K562 (cell line): ENCODE measurements around the gene CENPP. TPM values are rescaled to one million over a fixed set of nuclear protein-coding genes. Genes with fewer than 3 reads are reported as not detected.
A peak's percentile ranks its signal among the peaks of the same experiment; 100 is the strongest.

Experiments used
- ATAC-seq: fragments of 200-7000 bp; cut with Tn5 transposase; 3 replicates; pipeline ENCODE4 v1.9.1; 2020; ENCODE audit warnings: moderate library complexity
- BruUV-seq: library from RNA; stranded (reverse); fragments of 400-500 nt; replicated peaks from 2 replicates; lab custom pipeline; 2021; lab: Mats Ljungman, UMichigan
- CTCF ChIA-PET: fragments of 300-600 bp; formaldehyde crosslinking; extraction: SDS; loops from one replicate; lab custom pipeline; 2021; ENCODE audit warnings: low intra/inter-chr PET ratio; lab: Yijun Ruan, JAX
- POLR2A ChIA-PET: fragments of 300-600, 350-650 bp; sonication (Branson Sonifier 250); formaldehyde crosslinking; extraction: SDS; loops from one replicate; lab custom pipeline; 2021; ENCODE audit warnings: antibody characterized with exemption, inconsistent platforms; lab: Yijun Ruan, JAX
- DNase-seq, 4 experiments: peaks; one replicate each; pipeline versions ENCODE4 v3.0.0 to v3.0.0-alpha.2; 2011 to 2018; ENCODE audit warnings: low spot score in 3 of 4, mixed read lengths in 3 of 4; ENCODE audit errors: extremely low read depth in 1 of 4
- FAIRE-seq: peaks from 2 replicates; lab custom pipeline; 2011; peaks lifted over from hg19 to GRCh38; lab: Jason Lieb, UNC
- H2AFZ ChIP-seq: 2 replicates; pipeline ENCODE4 v1.6.0; 2011; ENCODE audit warnings: low read depth, low read length, control low read depth, inconsistent platforms
- H3K27ac ChIP-seq: fragments of 200-600 bp; 3 replicates; pipeline ENCODE4 v1.8.0; 2011; ENCODE audit warnings: low read depth, mild to moderate bottlenecking, control low read depth, inconsistent platforms, low read length, moderate library complexity, mixed read lengths; ENCODE audit errors: extremely low read depth
- H3K27me3 ChIP-seq, 2 experiments: fragments of 300-600 bp in 1 of 2; 2 replicates in 1 of 2; 3 replicates in 1 of 2; pipeline versions ENCODE4 v1.6.0 to v1.8.0; 2011; ENCODE audit warnings: inconsistent platforms in 2 of 2, low read length in 2 of 2, mild to moderate bottlenecking in 1 of 2, mixed read lengths in 1 of 2, moderate library complexity in 1 of 2; ENCODE audit not compliant: control insufficient read depth in 2 of 2, insufficient read depth in 2 of 2
- H3K36me3 ChIP-seq: fragments of 300-600 bp; 3 replicates; pipeline ENCODE4 v1.8.0; 2011; ENCODE audit warnings: mild to moderate bottlenecking, low read length, inconsistent platforms; ENCODE audit not compliant: control insufficient read depth, insufficient read depth
- H3K4me1 ChIP-seq, 2 experiments: fragments of 200-600 bp in 1 of 2; replicated peaks in 1 of 2; 2 replicates in 1 of 2; 3 replicates in 1 of 2; pipeline versions ENCODE4 v1.5.1 to v1.8.0; 2011; ENCODE audit warnings: inconsistent platforms in 2 of 2, low read length in 2 of 2, mild to moderate bottlenecking in 1 of 2, mixed read lengths in 1 of 2, moderate library complexity in 1 of 2; ENCODE audit not compliant: control insufficient read depth in 2 of 2, insufficient read depth in 2 of 2
- H3K4me2 ChIP-seq: 2 replicates; pipeline ENCODE4 v1.6.1; 2011; ENCODE audit warnings: low read length, control low read depth, inconsistent platforms, mixed read lengths; ENCODE audit not compliant: insufficient read depth
- H3K4me3 ChIP-seq: fragments of 200-600 bp; sonication (generic), shearing (Covaris generic); 2 replicates; pipeline ENCODE4 v1.5.1; 2016; ENCODE audit warnings: control low read depth, inconsistent platforms
- H3K79me2 ChIP-seq: fragments of 200-600 bp; 3 replicates; pipeline ENCODE4 v1.8.0; 2011; ENCODE audit warnings: low read length, inconsistent platforms; ENCODE audit not compliant: control insufficient read depth, insufficient read depth
- H3K9ac ChIP-seq, 2 experiments: 2 replicates each; pipeline versions ENCODE4 v1.6.0 to v1.6.1; 2011; ENCODE audit warnings: low read depth in 2 of 2, low read length in 2 of 2, control low read depth in 1 of 2, inconsistent platforms in 1 of 2, mild to moderate bottlenecking in 1 of 2, mixed read lengths in 1 of 2; ENCODE audit not compliant: insufficient read depth in 1 of 2
- H3K9me1 ChIP-seq: one replicate; pipeline ENCODE4 v1.6.0; 2011; ENCODE audit warnings: inconsistent platforms, mild to moderate bottlenecking, low read length, moderate library complexity; ENCODE audit not compliant: control insufficient read depth, insufficient read depth
- H3K9me3 ChIP-seq: replicated peaks from 2 replicates; pipeline ENCODE4 v1.5.1; 2011; ENCODE audit warnings: low read depth, low read length, inconsistent platforms; ENCODE audit not compliant: control insufficient read depth, insufficient read depth
- H4K20me1 ChIP-seq: replicated peaks from 2 replicates; pipeline ENCODE4 v1.6.1; 2011; ENCODE audit warnings: low read length, inconsistent platforms, mixed read lengths; ENCODE audit not compliant: control insufficient read depth, insufficient read depth
- CBFA2T3 ChIP-seq: fragments of 450-650 bp; IDR thresholded peaks from 2 replicates; pipeline ENCODE4 v1.6.1; 2017
- DDX20 ChIP-seq: fragments of 450-650 bp; IDR thresholded peaks from 2 replicates; pipeline ENCODE4 v1.6.1; 2016; ENCODE audit warnings: missing genetic modification characterization, low read depth, mild to moderate bottlenecking, missing compliant biosample characterization, moderate library complexity
- HDAC6 ChIP-seq: IDR thresholded peaks from 2 replicates; pipeline ENCODE4 v1.6.1; 2012; ENCODE audit warnings: low read depth, mild to moderate bottlenecking, control low read depth, inconsistent platforms, low read length, moderate library complexity
- MAFF ChIP-seq: IDR thresholded peaks from 2 replicates; pipeline ENCODE4 v1.6.1; 2012; ENCODE audit warnings: low read length, improper control_type of control experiment
- SAP30 ChIP-seq: fragments of 200-600 bp; sonication (generic); IDR thresholded peaks from 2 replicates; pipeline ENCODE4 v1.6.1; 2012; ENCODE audit warnings: borderline replicate concordance, low read depth, mild to moderate bottlenecking, moderate library complexity, low read length, control low read depth, inconsistent platforms; ENCODE audit not compliant: insufficient read depth, poor library complexity, severe bottlenecking
- TARDBP ChIP-seq: fragments of 450-650 bp; IDR thresholded peaks from 2 replicates; pipeline ENCODE4 v1.6.1; 2016
- ZBTB8A ChIP-seq: fragments of 450-650 bp; IDR thresholded peaks from 2 replicates; pipeline ENCODE4 v1.6.1; 2018; ENCODE audit warnings: mild to moderate bottlenecking, moderate library complexity; ENCODE audit not compliant: partially characterized antibody
- ZC3H4 ChIP-seq: sonication (generic); formaldehyde crosslinking; IDR thresholded peaks from 2 replicates; pipeline ENCODE4 v1.9.0; 2021; ENCODE audit warnings: missing genetic modification reagents, borderline replicate concordance
- WGBS: fragments of 100-300 bp; shearing (Covaris generic); methylation state at CpG from one replicate; pipeline ENCODE4 v1.1.6; 2016; ENCODE audit warnings: low coverage, mixed read lengths; ENCODE audit not compliant: insufficient coverage; ENCODE audit errors: missing lambda C conversion rate; 5-methylcytosine and 5-hydroxymethylcytosine counted together
- in situ Hi-C: fragments of 300-500 bp; cut with MboI; formaldehyde crosslinking; loops from 4 replicates; pipeline ENCODE4 v1.15.0; 2018; ENCODE audit warnings: inconsistent platforms, mixed read lengths
- intact Hi-C: fragments of 100-400 bp; cut with micrococcal nuclease; formaldehyde crosslinking; loops from 2 replicates; pipeline ENCODE4 v1.14.2; 2022
- polyA plus RNA-seq, 8 experiments: library from polyadenylated mRNA; depleted of rRNA in 4 of 8; stranded (reverse) in 5 of 8; unstranded in 3 of 8; fragments of >200 nt; fragmentation: Nextera tagmentation in 2 of 8; fragmentation: Illumina TruSeq in 1 of 8; extraction: Ambion mirVana in 2 of 8; extraction: Trizol in 1 of 8; gene quantifications; 2 replicates each; pipeline versions ENCODE4 v1.2.1 to v1.2.3, GENCODE V29; 2011 to 2014; ENCODE audit warnings: inconsistent platforms in 1 of 8, missing spikeins in 1 of 8
- total RNA-seq, 7 experiments: library from RNA; depleted of rRNA in 6 of 7; stranded (reverse); fragments of >200 nt in 6 of 7; fragmentation: Illumina TruSeq in 2 of 7; extraction: Trizol in 2 of 7; gene quantifications; 2 replicates each; pipeline versions ENCODE4 v1.2.1 to v1.2.3, GENCODE V29; 2011 to 2021; ENCODE audit warnings: low replicate concordance in 1 of 7
- TF ChIP-seq, protein P1 (sequence below), 2 experiments: fragments of 450-650 bp in 1 of 2; sonication (generic) in 1 of 2; formaldehyde crosslinking in 1 of 2; IDR thresholded peaks in 1 of 2; conservative IDR thresholded peaks in 1 of 2; 2 replicates each; pipeline versions ENCODE4 v1.6.1 to v1.8.1; 2016 to 2023; ENCODE audit warnings: mild to moderate bottlenecking in 2 of 2, moderate library complexity in 2 of 2, inconsistent platforms in 1 of 2, missing genetic modification reagents in 1 of 2
- TF ChIP-seq, protein P2 (sequence below): fragments of 250-450 bp; sonication (Bioruptor Pico); IDR thresholded peaks from 2 replicates; pipeline ENCODE4 v1.4.0; 2020; ENCODE audit warnings: mild to moderate bottlenecking, moderate library complexity, borderline replicate concordance
- TF ChIP-seq, protein P3 (sequence below): fragments of 450-650 bp; formaldehyde crosslinking; IDR thresholded peaks from 2 replicates; pipeline ENCODE4 v1.4.0; 2020; ENCODE audit warnings: mild to moderate bottlenecking, moderate library complexity

The CENPP gene
- total and polyA plus RNA-seq, 9 of the 15 experiments (the other 6 are each of a cell fraction or from before 2014, with no cell fraction given) = 8.0 to 28.5 (median 17.9) TPM

DNA sequence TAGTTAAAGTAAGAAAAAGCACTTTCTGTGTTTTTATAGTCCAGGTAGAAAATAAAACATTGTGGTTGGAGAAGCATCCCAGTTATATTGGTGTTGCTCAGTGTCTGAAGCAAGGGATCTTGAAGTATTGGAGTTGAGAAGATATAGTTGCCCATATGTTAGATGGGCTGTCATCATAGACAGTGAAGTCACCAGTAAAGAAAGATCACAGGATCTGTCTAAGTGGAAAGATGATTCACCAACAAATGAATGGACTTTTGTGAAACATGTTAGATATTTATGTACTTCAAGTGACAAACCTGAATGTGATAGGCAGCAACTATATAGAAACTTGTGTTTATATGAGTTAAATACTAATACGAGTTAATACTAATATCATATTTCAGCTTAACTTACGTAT lies 66.9 kb downstream of the CENPP start (continued):
- TF ChIP-seq, protein P1, sequence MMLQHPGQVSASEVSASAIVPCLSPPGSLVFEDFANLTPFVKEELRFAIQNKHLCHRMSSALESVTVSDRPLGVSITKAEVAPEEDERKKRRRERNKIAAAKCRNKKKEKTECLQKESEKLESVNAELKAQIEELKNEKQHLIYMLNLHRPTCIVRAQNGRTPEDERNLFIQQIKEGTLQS (IDR thresholded peaks at IDR 0.05) = peak; percentile 48
- TF ChIP-seq, protein P1 (CRISPR knock-in tag; conservative IDR thresholded peaks at IDR 0.05) = no peak

DNA sequence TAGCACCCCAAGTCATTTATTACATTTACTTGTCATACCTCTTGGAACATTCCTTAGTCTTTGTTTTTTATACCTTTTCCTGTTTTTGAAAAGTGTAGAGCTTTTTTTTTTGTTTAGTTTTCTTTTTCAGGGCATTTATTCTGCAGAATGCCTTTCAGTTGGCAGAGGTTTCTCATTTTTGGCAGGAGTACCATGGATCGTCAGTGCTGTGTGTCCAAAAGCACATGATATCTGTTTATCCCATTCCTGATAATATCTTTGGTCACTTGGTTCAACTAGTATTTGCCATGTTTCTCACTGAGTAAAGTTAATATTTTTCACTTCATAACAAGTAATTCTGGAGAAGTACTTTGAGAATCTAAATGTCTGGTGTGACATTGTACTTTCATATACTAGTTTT lies 67.9 kb downstream of the CENPP start:
- FAIRE-seq (no peak), ATAC-seq (no peak), DNase-seq (no peak)
- no peak overlapping the region for H3K9ac ChIP-seq
- H3K9me1 ChIP-seq = no peaks in the 10 kb centered on the region
- no peaks in the 10 kb centered on the region for H3K36me3 ChIP-seq
- no peak overlapping the region for H3K4me2 ChIP-seq
- no peaks in the 10 kb centered on the region for H4K20me1 ChIP-seq
- TF ChIP-seq DDX20 (no peak), MAFF (no peak), TARDBP (no peak), HDAC6 (no peak), ZBTB8A (no peak), SAP30 (no peak), ZC3H4 (CRISPR knock-in tag) (no peak), CBFA2T3 (no peak)
- TF ChIP-seq, protein P2, sequence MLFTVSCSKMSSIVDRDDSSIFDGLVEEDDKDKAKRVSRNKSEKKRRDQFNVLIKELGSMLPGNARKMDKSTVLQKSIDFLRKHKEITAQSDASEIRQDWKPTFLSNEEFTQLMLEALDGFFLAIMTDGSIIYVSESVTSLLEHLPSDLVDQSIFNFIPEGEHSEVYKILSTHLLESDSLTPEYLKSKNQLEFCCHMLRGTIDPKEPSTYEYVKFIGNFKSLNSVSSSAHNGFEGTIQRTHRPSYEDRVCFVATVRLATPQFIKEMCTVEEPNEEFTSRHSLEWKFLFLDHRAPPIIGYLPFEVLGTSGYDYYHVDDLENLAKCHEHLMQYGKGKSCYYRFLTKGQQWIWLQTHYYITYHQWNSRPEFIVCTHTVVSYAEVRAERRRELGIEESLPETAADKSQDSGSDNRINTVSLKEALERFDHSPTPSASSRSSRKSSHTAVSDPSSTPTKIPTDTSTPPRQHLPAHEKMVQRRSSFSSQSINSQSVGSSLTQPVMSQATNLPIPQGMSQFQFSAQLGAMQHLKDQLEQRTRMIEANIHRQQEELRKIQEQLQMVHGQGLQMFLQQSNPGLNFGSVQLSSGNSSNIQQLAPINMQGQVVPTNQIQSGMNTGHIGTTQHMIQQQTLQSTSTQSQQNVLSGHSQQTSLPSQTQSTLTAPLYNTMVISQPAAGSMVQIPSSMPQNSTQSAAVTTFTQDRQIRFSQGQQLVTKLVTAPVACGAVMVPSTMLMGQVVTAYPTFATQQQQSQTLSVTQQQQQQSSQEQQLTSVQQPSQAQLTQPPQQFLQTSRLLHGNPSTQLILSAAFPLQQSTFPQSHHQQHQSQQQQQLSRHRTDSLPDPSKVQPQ (CRISPR knock-in tag) = no peak
- TF ChIP-seq, protein P3, sequence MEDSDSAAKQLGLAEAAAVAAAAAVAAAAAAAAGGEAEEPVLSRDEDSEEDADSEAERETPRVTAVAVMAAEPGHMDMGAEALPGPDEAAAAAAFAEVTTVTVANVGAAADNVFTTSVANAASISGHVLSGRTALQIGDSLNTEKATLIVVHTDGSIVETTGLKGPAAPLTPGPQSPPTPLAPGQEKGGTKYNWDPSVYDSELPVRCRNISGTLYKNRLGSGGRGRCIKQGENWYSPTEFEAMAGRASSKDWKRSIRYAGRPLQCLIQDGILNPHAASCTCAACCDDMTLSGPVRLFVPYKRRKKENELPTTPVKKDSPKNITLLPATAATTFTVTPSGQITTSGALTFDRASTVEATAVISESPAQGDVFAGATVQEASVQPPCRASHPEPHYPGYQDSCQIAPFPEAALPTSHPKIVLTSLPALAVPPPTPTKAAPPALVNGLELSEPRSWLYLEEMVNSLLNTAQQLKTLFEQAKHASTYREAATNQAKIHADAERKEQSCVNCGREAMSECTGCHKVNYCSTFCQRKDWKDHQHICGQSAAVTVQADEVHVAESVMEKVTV (CRISPR knock-in tag) = no peak
- BruUV-seq = no TSS peak
- H3K9me3 ChIP-seq = no peaks in the 10 kb centered on the region
- no peaks in the 10 kb centered on the region for H3K79me2 ChIP-seq
- no peak overlapping the region for H2AFZ ChIP-seq
- intact Hi-C loops (no loop called here), in situ Hi-C loops (no loop called here)
- ChIA-PET CTCF (no interaction called here), POLR2A (no interaction called here)
- 36% methylated on average over 1 of the region's 1 CpG for WGBS
- no peak overlapping the region for H3K27ac ChIP-seq
- no peaks in the 10 kb centered on the region for H3K27me3 ChIP-seq
- H3K4me1 ChIP-seq = no peaks in the 10 kb centered on the region
- no peak overlapping the region for H3K4me3 ChIP-seq
